HEK293 (cell line): Measurements from ENCODE around the gene RPL10.

Source experiments
- CTCF ChIA-PET: fragments of 350-600 bp; formaldehyde crosslinking; extraction: SDS; loops from one replicate; lab custom pipeline; 2021; ENCODE audit warnings: antibody characterized with exemption; lab: Yijun Ruan, JAX
- POLR2A ChIA-PET: fragments of 300-600 bp; formaldehyde crosslinking; extraction: SDS; loops from one replicate; lab custom pipeline; 2020; ENCODE audit warnings: antibody characterized with exemption, inconsistent platforms; lab: Yijun Ruan, JAX
- H3K27ac ChIP-seq: fragments of 200-500 bp; sonication (Bioruptor generic); 2 replicates; pipeline ENCODE4 v1.5.1; 2014; ENCODE audit warnings: low read depth, low read length, control low read depth, inconsistent platforms; ENCODE audit errors: extremely low read depth
- H3K36me3 ChIP-seq, 2 experiments: fragments of 200-500 bp in 1 of 2; sonication (Bioruptor generic) in 1 of 2; 1 replicate in 1 of 2; 2 replicates in 1 of 2; pipeline ENCODE4 v1.5.1; 2014 to 2017; ENCODE audit warnings: inconsistent platforms in 2 of 2, low read length in 2 of 2; ENCODE audit not compliant: control insufficient read depth in 2 of 2, insufficient read depth in 1 of 2
- H3K4me1 ChIP-seq: fragments of 200-500 bp; sonication (Bioruptor generic); 2 replicates; pipeline ENCODE4 v1.5.1; 2014; ENCODE audit warnings: mild to moderate bottlenecking, low read length, inconsistent platforms; ENCODE audit not compliant: control insufficient read depth, insufficient read depth
- H3K4me3 ChIP-seq: 2 replicates; pipeline ENCODE4 v1.5.1; 2011; ENCODE audit warnings: low read depth, mild to moderate bottlenecking, control low read depth, low read length, moderate library complexity
- H3K9me3 ChIP-seq: fragments of 200-500 bp; sonication (Bioruptor generic); 2 replicates; pipeline ENCODE4 v1.5.1; 2014; ENCODE audit warnings: low read depth, low read length, inconsistent platforms; ENCODE audit not compliant: control insufficient read depth, insufficient read depth
- KLF1 ChIP-seq: fragments of 450-650 bp; formaldehyde crosslinking; IDR thresholded peaks from 2 replicates; pipeline ENCODE4 v1.5.1; 2016; ENCODE audit warnings: missing biosample characterization, missing genetic modification characterization
- KLF16 ChIP-seq: fragments of 450-650 bp; formaldehyde crosslinking; IDR thresholded peaks from 2 replicates; pipeline ENCODE4 v1.5.1; 2017; ENCODE audit warnings: missing biosample characterization, missing genetic modification characterization
- KLF9 ChIP-seq: fragments of 450-650 bp; formaldehyde crosslinking; IDR thresholded peaks from 2 replicates; pipeline ENCODE4 v1.5.1; 2016; ENCODE audit warnings: missing biosample characterization, missing genetic modification characterization, low read depth
- SCRT2 ChIP-seq: fragments of 450-650 bp; formaldehyde crosslinking; IDR thresholded peaks from 2 replicates; pipeline ENCODE4 v1.5.1; 2016; ENCODE audit warnings: missing biosample characterization, missing genetic modification characterization
- TSHZ1 ChIP-seq: fragments of 450-650 bp; formaldehyde crosslinking; IDR thresholded peaks from 2 replicates; pipeline ENCODE4 v1.5.1; 2016; ENCODE audit warnings: missing biosample characterization, missing genetic modification characterization, borderline replicate concordance
- ZBTB6 ChIP-seq: fragments of 450-650 bp; formaldehyde crosslinking; IDR thresholded peaks from 2 replicates; pipeline ENCODE4 v1.5.1; 2017; ENCODE audit warnings: missing biosample characterization, missing genetic modification characterization
- ZIC2 ChIP-seq: fragments of 450-650 bp; formaldehyde crosslinking; IDR thresholded peaks from 2 replicates; pipeline ENCODE4 v1.5.1; 2016; ENCODE audit warnings: missing biosample characterization, missing genetic modification characterization
- ZNF112 ChIP-seq: fragments of 450-650 bp; formaldehyde crosslinking; IDR thresholded peaks from 2 replicates; pipeline ENCODE4 v1.5.0; 2017; ENCODE audit warnings: missing biosample characterization, missing genetic modification characterization
- ZNF148 ChIP-seq: fragments of 450-650 bp; formaldehyde crosslinking; IDR thresholded peaks from 2 replicates; pipeline ENCODE4 v1.5.0; 2017; ENCODE audit warnings: missing biosample characterization, missing genetic modification characterization, borderline replicate concordance
- ZNF174 ChIP-seq: fragments of 450-650 bp; formaldehyde crosslinking; IDR thresholded peaks from 2 replicates; pipeline ENCODE4 v1.5.0; 2017; ENCODE audit warnings: missing biosample characterization, mild to moderate bottlenecking, missing genetic modification characterization
- ZNF2 ChIP-seq: fragments of 450-650 bp; formaldehyde crosslinking; IDR thresholded peaks from 2 replicates; pipeline ENCODE4 v1.5.1; 2016; ENCODE audit warnings: missing biosample characterization, missing genetic modification characterization
- ZNF514 ChIP-seq: fragments of 450-650 bp; formaldehyde crosslinking; IDR thresholded peaks from 2 replicates; pipeline ENCODE4 v1.5.1; 2016; ENCODE audit warnings: missing biosample characterization, missing genetic modification characterization
- ZNF639 ChIP-seq: fragments of 450-650 bp; formaldehyde crosslinking; IDR thresholded peaks from 2 replicates; pipeline ENCODE4 v1.5.1; 2016; ENCODE audit warnings: missing biosample characterization, missing genetic modification characterization
- ZNF843 ChIP-seq: fragments of 450-650 bp; formaldehyde crosslinking; IDR thresholded peaks from 2 replicates; pipeline ENCODE4 v1.5.1; 2016; ENCODE audit warnings: missing biosample characterization, missing genetic modification characterization
- TF ChIP-seq, protein P1 (sequence below): fragments of 450-650 bp; formaldehyde crosslinking; IDR thresholded peaks from 2 replicates; pipeline ENCODE4 v1.5.1; 2016; ENCODE audit warnings: missing biosample characterization, missing genetic modification characterization
- TF ChIP-seq, protein P2 (sequence below): fragments of 450-650 bp; formaldehyde crosslinking; IDR thresholded peaks from 2 replicates; pipeline ENCODE4 v1.5.1; 2016; ENCODE audit warnings: missing biosample characterization, missing genetic modification characterization

RPL10 gene

DNA sequence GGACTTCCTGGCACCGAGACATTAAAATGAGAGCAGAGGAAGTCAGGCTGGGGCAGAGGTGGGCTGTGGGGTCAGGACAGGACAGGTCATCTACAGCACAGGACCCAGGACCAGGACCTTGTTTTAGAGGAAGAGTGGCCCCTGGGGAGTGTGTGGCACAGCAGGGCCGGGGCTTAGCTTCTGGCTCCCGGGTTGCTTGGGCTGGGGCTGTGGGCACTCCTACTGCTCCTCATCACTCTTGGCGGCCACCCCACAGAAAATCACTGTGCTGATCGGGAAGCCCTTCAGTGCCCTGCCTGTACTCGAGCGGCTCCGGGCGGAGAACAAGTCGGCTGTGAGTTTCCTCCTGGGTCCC is 22.2 kb downstream of the RPL10 start:
- no peak overlapping the region for H3K4me3 ChIP-seq
- H3K4me1 ChIP-seq: no peaks in the 10 kb centered on the region
- ChIA-PET POLR2A (interaction anchor here (1.0 to 1.4 kb wide), 2 partner anchors 11 to 39 kb away, joined by 3 to 4 read pairs; no protein-coding TSS in a partner anchor), CTCF (interaction anchor here (1.3 kb wide), 1 partner anchor 22 kb away, joined by 4 read pairs; the partner anchor contains the start of gene RPL10)
- no peaks in the 10 kb centered on the region for H3K9me3 ChIP-seq
- H3K36me3 ChIP-seq: no peaks in the 10 kb centered on the region; a peak in 1 of 3 replicates
- H3K27ac ChIP-seq: no peak overlapping the region
- TF ChIP-seq ZNF843 (tag by site-specific recombination) (no peak), ZBTB6 (no peak), ZIC2 (tag by site-specific recombination) (no peak)

DNA sequence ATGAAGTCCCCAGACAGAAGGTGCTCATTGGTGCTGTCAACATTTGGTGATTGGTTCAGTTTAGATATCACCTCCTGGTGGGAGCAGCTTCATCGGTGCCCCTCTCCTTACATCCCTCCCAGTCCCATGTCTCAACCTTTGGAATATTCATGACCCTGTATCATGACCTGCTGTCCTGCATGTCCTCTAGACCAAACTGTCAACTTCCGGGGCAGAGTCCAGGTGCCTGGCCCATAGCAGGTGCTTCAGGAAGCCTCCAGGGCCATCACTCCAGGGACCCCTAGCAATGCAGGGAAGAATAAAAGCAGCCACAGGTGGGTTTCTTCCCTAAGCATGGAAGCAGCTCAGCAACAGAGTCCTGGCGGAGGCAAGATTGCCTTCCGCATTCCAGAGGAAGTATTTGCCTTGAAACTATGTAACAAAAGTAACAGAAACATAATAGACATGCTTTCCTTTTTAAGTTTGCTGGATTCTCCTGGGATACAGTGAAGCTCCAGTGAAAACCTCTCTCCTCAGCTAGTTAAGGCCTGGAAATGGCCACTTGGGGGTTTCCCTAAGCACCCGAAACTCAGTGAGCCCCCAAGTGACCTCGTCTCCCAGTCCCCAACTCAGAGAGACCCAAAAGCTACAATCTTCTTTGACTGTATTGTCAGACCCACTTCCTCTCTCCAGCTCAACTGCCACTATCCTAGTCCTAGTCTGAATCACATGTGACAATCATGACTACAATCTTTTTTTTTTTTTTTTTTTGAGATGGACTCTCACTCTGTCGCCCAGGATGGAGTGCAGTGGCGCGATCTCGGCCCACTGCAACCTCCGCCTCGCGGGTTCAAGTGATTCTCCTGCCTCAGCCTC is 29.0 kb downstream of the RPL10 start:
- ChIA-PET CTCF (interaction anchor here (0.6 to 1.2 kb wide), 3 partner anchors 9 to 54 kb away, joined by 3 to 5 read pairs (median 3); no protein-coding TSS in a partner anchor), POLR2A (interaction anchor here (1.2 kb wide), 1 partner anchor 15 kb away, joined by 4 read pairs; no protein-coding TSS in a partner anchor)

GRCh38 chrX:154428176-154429171 is 30.3 kb downstream of the RPL10 start, which contains the start of gene ATP6AP1:
Gene ATP6AP1 (plus strand): TSS chrX:154428677. CDS start chrX:154428693, 16 bp downstream.
- Histone ChIP-seq H3K27ac (peak within 1 kb of the TSS; percentile 69; the same call in 1 of the 2 replicates), H3K4me3 (peak within 1 kb of the TSS; percentile 65), H3K36me3 (peaks cover 0 to 26% of the 10 kb centered on the region in 2 experiments; a peak in 1 of 3 replicates), H3K9me3 (no peaks in the 10 kb centered on the region), H3K4me1 (no peaks in the 10 kb centered on the region)
- CTCF ChIA-PET: interaction anchor here (0.6 to 1.2 kb wide), 4 partner anchors 10 to 55 kb away, joined by 3 to 5 read pairs (median 3); no protein-coding TSS in a partner anchor
- POLR2A ChIA-PET: interaction anchor here (0.6 to 2.1 kb wide), 7 partner anchors 16 to 101 kb away, joined by 3 to 7 read pairs (median 4); partner anchors contain the start of genes FAM50A and SLC10A3
- TF ChIP-seq KLF1 (tag by site-specific recombination): peak; percentile 22; the same call in 1 of the 2 replicates
- TF ChIP-seq, protein P1, sequence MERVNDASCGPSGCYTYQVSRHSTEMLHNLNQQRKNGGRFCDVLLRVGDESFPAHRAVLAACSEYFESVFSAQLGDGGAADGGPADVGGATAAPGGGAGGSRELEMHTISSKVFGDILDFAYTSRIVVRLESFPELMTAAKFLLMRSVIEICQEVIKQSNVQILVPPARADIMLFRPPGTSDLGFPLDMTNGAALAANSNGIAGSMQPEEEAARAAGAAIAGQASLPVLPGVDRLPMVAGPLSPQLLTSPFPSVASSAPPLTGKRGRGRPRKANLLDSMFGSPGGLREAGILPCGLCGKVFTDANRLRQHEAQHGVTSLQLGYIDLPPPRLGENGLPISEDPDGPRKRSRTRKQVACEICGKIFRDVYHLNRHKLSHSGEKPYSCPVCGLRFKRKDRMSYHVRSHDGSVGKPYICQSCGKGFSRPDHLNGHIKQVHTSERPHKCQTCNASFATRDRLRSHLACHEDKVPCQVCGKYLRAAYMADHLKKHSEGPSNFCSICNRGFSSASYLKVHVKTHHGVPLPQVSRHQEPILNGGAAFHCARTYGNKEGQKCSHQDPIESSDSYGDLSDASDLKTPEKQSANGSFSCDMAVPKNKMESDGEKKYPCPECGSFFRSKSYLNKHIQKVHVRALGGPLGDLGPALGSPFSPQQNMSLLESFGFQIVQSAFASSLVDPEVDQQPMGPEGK (tag by site-specific recombination): peak; percentile 90
- no peak for TF ChIP-seq ZNF639
- TF ChIP-seq ZNF2 (tag by site-specific recombination): 0 out of 2 replicates have a peak, but pooled peaks have one; percentile 57
- no peak for TF ChIP-seq TSHZ1 (tag by site-specific recombination)
- no peak for TF ChIP-seq ZNF148
- peak; percentile 27; the same call in 1 of the 2 replicates for TF ChIP-seq KLF9

More for the DNA sequence above, 29.0 kb downstream of the RPL10 start:
- Histone ChIP-seq H3K4me1 (no peaks in the 10 kb centered on the region), H3K27ac (no peak overlapping the region), H3K36me3 (peaks cover 0 to 12% of the 10 kb centered on the region in 2 experiments; a peak in 1 of 3 replicates), H3K4me3 (no peak overlapping the region), H3K9me3 (no peaks in the 10 kb centered on the region)
- TF ChIP-seq ZNF174 (no peak), ZNF843 (tag by site-specific recombination) (no peak), KLF16 (tag by site-specific recombination) (no peak), ZNF514 (tag by site-specific recombination) (no peak), ZNF112 (tag by site-specific recombination) (no peak), SCRT2 (tag by site-specific recombination) (peak; percentile 60)
- TF ChIP-seq, protein P2, sequence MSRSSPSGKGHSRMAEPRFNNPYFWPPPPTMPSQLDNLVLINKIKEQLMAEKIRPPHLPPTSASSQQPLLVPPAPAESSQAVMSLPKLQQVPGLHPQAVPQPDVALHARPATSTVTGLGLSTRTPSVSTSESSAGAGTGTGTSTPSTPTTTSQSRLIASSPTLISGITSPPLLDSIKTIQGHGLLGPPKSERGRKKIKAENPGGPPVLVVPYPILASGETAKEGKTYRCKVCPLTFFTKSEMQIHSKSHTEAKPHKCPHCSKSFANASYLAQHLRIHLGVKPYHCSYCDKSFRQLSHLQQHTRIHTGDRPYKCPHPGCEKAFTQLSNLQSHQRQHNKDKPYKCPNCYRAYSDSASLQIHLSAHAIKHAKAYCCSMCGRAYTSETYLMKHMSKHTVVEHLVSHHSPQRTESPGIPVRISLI (tag by site-specific recombination): no peak
